A549 (cell line): ENCODE data around the gene CDH4. TPM values are rescaled to one million over a fixed set of nuclear protein-coding genes. Genes with fewer than 3 reads are reported as not detected.
A peak's percentile ranks its signal among the peaks of the same experiment; 100 is the strongest.

Experiments
- ATAC-seq, 2 experiments: fragments of 200-7000 bp in 1 of 2; fragments of >200 bp in 1 of 2; cut with Nextera tagmentation in 1 of 2; cut with Tn5 transposase in 1 of 2; 3 replicates each; pipeline versions ENCODE4 v1.8.0 to v1.9.1; 2018 to 2020; ENCODE audit warnings: mild to moderate bottlenecking in 1 of 2, moderate library complexity in 1 of 2
- CTCF ChIA-PET: fragments of 300-600 bp; sonication (Branson Sonifier 250); formaldehyde crosslinking; extraction: SDS; loops from one replicate; lab custom pipeline; 2021; ENCODE audit warnings: antibody characterized with exemption, inconsistent platforms; lab: Yijun Ruan, JAX
- POLR2A ChIA-PET: fragments of 350-600 bp; formaldehyde crosslinking; extraction: SDS; loops from one replicate; lab custom pipeline; 2021; ENCODE audit warnings: antibody characterized with exemption, inconsistent platforms; lab: Yijun Ruan, JAX
- DNase-seq, 2 experiments: peaks; one replicate each; pipeline versions ENCODE4 v3.0.0 to v3.0.0-alpha.2; 2011 to 2016; ENCODE audit warnings: low read depth in 1 of 2, low spot score in 1 of 2
- FAIRE-seq: peaks from 2 replicates; lab custom pipeline; 2011; peaks lifted over from hg19 to GRCh38; lab: Jason Lieb, UNC
- H3K27ac ChIP-seq, 2 experiments: fragments of >200 bp; sonication (Bioruptor Twin); formaldehyde crosslinking; 3 replicates each; pipeline ENCODE4 v1.5.1; 2016 to 2017
- H3K4me1 ChIP-seq: fragments of >200 bp; sonication (Bioruptor Twin); formaldehyde crosslinking; 3 replicates; pipeline ENCODE4 v1.6.1; 2016
- H3K4me2 ChIP-seq: fragments of >200 bp; sonication (Bioruptor Twin); formaldehyde crosslinking; 3 replicates; pipeline ENCODE4 v1.6.1; 2016
- H3K4me3 ChIP-seq: fragments of >200 bp; sonication (Bioruptor Twin); formaldehyde crosslinking; 3 replicates; pipeline ENCODE4 v1.5.1; 2016
- H3K9me3 ChIP-seq: fragments of >200 bp; sonication (Bioruptor Twin); formaldehyde crosslinking; 3 replicates; pipeline ENCODE4 v1.6.1; 2016
- BHLHE40 ChIP-seq: IDR thresholded peaks from 2 replicates; pipeline ENCODE4 v1.6.1; 2012; ENCODE audit warnings: low read depth, low read length, inconsistent platforms
- CBX8 ChIP-seq: fragments of 200-600 bp; sonication (generic); IDR thresholded peaks from 2 replicates; pipeline ENCODE4 v1.6.1; 2016
- CEBPB ChIP-seq, 2 experiments: fragments of >200 bp in 1 of 2; sonication (Bioruptor Twin) in 1 of 2; formaldehyde crosslinking in 1 of 2; IDR thresholded peaks; 2 replicates each; pipeline ENCODE4 v1.6.1; 2012 to 2016
- CHD2 ChIP-seq: fragments of 150-350 bp; IDR thresholded peaks from 2 replicates; pipeline ENCODE4 v1.6.1; 2014; ENCODE audit warnings: low read length; ENCODE audit not compliant: partially characterized antibody
- FOSB ChIP-seq: fragments of 250-450 bp; sonication (Bioruptor Pico); IDR thresholded peaks from 2 replicates; pipeline ENCODE4 v1.5.0; 2020; ENCODE audit warnings: mild to moderate bottlenecking, moderate library complexity
- FOSL2 ChIP-seq, 2 experiments: fragments of 450-650 bp in 1 of 2; fragments of >200 bp in 1 of 2; sonication (Bioruptor Twin) in 1 of 2; formaldehyde crosslinking; IDR thresholded peaks; 2 replicates each; pipeline versions ENCODE4 v1.5.0 to v1.6.1; 2016 to 2020; ENCODE audit warnings: mild to moderate bottlenecking in 1 of 2, moderate library complexity in 1 of 2
- HDAC2 ChIP-seq: fragments of 200-600 bp; sonication (generic); IDR thresholded peaks from 2 replicates; pipeline ENCODE4 v1.6.1; 2016
- HOXA7 ChIP-seq: fragments of 250-450 bp; sonication (Bioruptor Pico); IDR thresholded peaks from 2 replicates; pipeline ENCODE4 v1.5.0; 2020; ENCODE audit warnings: mild to moderate bottlenecking, moderate library complexity
- KDM1A ChIP-seq: fragments of 200-600 bp; sonication (generic); IDR thresholded peaks from 2 replicates; pipeline ENCODE4 v1.6.1; 2016; ENCODE audit warnings: low read depth, mild to moderate bottlenecking
- KDM5A ChIP-seq: fragments of 200-600 bp; sonication (generic); IDR thresholded peaks from 2 replicates; pipeline ENCODE4 v1.6.1; 2016; ENCODE audit warnings: antibody characterized with exemption, mild to moderate bottlenecking
- MAFK ChIP-seq: fragments of 450-650 bp; IDR thresholded peaks from 2 replicates; pipeline ENCODE4 v1.6.1; 2014; ENCODE audit not compliant: partially characterized antibody
- MAZ ChIP-seq: fragments of 150-350 bp; IDR thresholded peaks from 2 replicates; pipeline ENCODE4 v1.6.1; 2014; ENCODE audit warnings: antibody characterized with exemption, low read depth, low read length, borderline replicate concordance
- NR3C1 ChIP-seq: fragments of >200 bp; sonication (Bioruptor Twin); formaldehyde crosslinking; IDR thresholded peaks from 3 replicates; pipeline ENCODE4 v1.6.1; 2017
- RAD21 ChIP-seq, 2 experiments: fragments of >200 bp in 1 of 2; sonication (Bioruptor Twin) in 1 of 2; formaldehyde crosslinking in 1 of 2; IDR thresholded peaks in 1 of 2; conservative IDR thresholded peaks in 1 of 2; 2 replicates in 1 of 2; 3 replicates in 1 of 2; pipeline ENCODE4 v1.6.1; 2012 to 2018; ENCODE audit warnings: inconsistent platforms in 1 of 2
- RFX5 ChIP-seq: fragments of 450-650 bp; IDR thresholded peaks from 2 replicates; pipeline ENCODE4 v1.7.1; 2014; ENCODE audit warnings: antibody characterized with exemption, mild to moderate bottlenecking, moderate library complexity
- SREBF2 ChIP-seq: fragments of 450-650 bp; IDR thresholded peaks from 2 replicates; pipeline ENCODE4 v1.6.1; 2014; ENCODE audit warnings: mild to moderate bottlenecking, moderate library complexity
- TFCP2L1 ChIP-seq: fragments of 250-450 bp; sonication (Bioruptor Pico); IDR thresholded peaks from 2 replicates; pipeline ENCODE4 v1.5.0; 2021; ENCODE audit warnings: mild to moderate bottlenecking
- ZFP36 ChIP-seq: fragments of 450-650 bp; IDR thresholded peaks from 2 replicates; pipeline ENCODE4 v1.6.1; 2014; ENCODE audit warnings: borderline replicate concordance; ENCODE audit not compliant: partially characterized antibody
- WGBS: methylation state at CpG from one replicate; pipeline ENCODE4 v1.1.6; 2017; ENCODE audit errors: missing lambda C conversion rate; 5-methylcytosine and 5-hydroxymethylcytosine counted together
- polyA plus RNA-seq, 4 experiments: library from polyadenylated mRNA; depleted of rRNA in 3 of 4; stranded (reverse); fragments of >200 nt; fragmentation: RNase III in 1 of 4; extraction: RNeasy Plus Mini Kit Qiagen cat#74134 plus additional on column Dnase treatment in 1 of 4; gene quantifications; 2 replicates in 3 of 4; 3 replicates in 1 of 4; pipeline ENCODE4 v1.2.3, GENCODE V29; 2011 to 2017
- TF ChIP-seq, protein P1 (sequence below): fragments of 450-650 bp; IDR thresholded peaks from 2 replicates; pipeline ENCODE4 v1.6.1; 2014; ENCODE audit warnings: antibody characterized with exemption
- TF ChIP-seq, protein P2 (sequence below): IDR thresholded peaks from 2 replicates; pipeline ENCODE4 v1.6.1; 2012; ENCODE audit warnings: low read depth, borderline replicate concordance
- TF ChIP-seq, protein P3 (sequence below): fragments of 200-600 bp; sonication (generic); IDR thresholded peaks from 2 replicates; pipeline ENCODE4 v1.6.1; 2016; ENCODE audit warnings: antibody characterized with exemption, mild to moderate bottlenecking, moderate library complexity
- TF ChIP-seq, protein P4 (sequence below): fragments of 250-450 bp; sonication (Bioruptor Pico); IDR thresholded peaks from 2 replicates; pipeline ENCODE4 v1.5.0; 2020; ENCODE audit warnings: low read depth, mild to moderate bottlenecking, moderate library complexity
- TF ChIP-seq, protein P5 (sequence below): fragments of 150-350 bp; IDR thresholded peaks from 2 replicates; pipeline ENCODE4 v1.6.1; 2014; ENCODE audit warnings: low read depth, mild to moderate bottlenecking, low read length
- TF ChIP-seq, protein P6 (sequence below): fragments of 250-450 bp; sonication (Bioruptor Pico); IDR thresholded peaks from 2 replicates; pipeline ENCODE4 v1.5.0; 2021; ENCODE audit warnings: mild to moderate bottlenecking, moderate library complexity, borderline replicate concordance

Gene CDH4
- polyA plus RNA-seq, 2 of the 4 experiments (the other 2 are of a cell fraction): 3.4 to 10.3 TPM

DNA sequence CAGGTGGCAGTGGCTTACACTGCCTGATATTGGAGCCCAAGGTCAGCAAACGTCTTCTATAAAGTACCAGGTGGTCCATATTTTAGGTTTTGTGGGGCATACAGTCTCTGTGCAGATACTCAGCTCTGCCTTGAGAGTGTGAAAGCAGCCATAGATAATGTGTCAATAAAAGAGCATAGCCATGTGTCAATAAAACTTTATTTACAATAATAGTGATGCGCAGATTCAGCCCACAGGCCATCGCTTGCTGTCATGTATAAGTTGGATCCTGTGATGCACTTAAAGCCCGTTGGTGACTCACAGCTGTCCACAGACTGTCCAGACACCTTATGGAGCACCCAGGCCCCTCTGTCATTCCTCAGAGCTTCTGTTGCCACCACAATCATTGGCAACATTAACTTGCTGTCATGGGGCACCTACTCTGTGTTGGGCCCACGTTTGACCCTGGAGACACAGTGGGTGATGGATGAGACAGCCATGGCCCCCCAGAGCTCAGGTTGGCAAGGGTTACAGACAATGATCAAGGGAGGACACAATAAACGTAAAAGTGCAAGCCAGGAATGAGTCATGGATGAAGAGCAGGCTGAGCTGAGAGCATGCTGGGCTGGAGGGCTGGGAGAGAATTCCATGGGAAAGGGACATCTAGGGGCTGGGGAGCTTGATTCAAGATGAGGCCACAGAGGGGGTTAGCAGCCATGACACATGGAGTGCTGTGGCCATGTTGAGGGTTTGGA lies 640.0 kb downstream of the CDH4 start:
- no peak for FAIRE-seq

DNA sequence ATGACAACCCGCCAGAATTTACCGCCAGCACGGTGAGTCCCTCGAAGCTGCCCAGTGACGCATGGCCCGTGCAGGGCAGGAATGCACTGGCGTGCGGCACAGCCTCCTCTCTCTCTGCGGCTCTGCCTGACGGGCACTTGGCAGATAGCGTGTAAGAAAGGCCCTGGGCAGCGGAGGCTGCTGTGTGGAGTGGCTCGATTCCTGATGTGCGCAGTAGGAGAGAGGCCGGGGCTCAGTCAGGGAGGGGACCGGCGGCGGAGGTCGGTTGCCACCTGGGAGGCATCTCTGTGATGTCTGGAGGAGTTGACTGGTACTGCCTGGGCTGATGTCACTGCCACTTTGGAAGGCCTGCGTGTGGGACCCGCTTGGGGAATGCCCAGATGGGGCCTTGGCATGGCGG lies 643.0 kb downstream of the CDH4 start:
- POLR2A ChIA-PET: no interaction called here
- no peak for TF ChIP-seq MAFK
- TF ChIP-seq HDAC2: no peak
- TF ChIP-seq, protein P1, sequence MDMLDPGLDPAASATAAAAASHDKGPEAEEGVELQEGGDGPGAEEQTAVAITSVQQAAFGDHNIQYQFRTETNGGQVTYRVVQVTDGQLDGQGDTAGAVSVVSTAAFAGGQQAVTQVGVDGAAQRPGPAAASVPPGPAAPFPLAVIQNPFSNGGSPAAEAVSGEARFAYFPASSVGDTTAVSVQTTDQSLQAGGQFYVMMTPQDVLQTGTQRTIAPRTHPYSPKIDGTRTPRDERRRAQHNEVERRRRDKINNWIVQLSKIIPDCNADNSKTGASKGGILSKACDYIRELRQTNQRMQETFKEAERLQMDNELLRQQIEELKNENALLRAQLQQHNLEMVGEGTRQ: no peak
- no peak for TF ChIP-seq MAZ
- TF ChIP-seq CBX8: no peak
- TF ChIP-seq, protein P2, sequence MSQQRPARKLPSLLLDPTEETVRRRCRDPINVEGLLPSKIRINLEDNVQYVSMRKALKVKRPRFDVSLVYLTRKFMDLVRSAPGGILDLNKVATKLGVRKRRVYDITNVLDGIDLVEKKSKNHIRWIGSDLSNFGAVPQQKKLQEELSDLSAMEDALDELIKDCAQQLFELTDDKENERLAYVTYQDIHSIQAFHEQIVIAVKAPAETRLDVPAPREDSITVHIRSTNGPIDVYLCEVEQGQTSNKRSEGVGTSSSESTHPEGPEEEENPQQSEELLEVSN: no peak
- TF ChIP-seq NR3C1: no peak
- no peak for TF ChIP-seq HOXA7 (CRISPR knock-in tag)
- no peak for TF ChIP-seq TFCP2L1 (CRISPR knock-in tag)
- TF ChIP-seq FOSB (CRISPR knock-in tag): no peak
- TF ChIP-seq, protein P3, sequence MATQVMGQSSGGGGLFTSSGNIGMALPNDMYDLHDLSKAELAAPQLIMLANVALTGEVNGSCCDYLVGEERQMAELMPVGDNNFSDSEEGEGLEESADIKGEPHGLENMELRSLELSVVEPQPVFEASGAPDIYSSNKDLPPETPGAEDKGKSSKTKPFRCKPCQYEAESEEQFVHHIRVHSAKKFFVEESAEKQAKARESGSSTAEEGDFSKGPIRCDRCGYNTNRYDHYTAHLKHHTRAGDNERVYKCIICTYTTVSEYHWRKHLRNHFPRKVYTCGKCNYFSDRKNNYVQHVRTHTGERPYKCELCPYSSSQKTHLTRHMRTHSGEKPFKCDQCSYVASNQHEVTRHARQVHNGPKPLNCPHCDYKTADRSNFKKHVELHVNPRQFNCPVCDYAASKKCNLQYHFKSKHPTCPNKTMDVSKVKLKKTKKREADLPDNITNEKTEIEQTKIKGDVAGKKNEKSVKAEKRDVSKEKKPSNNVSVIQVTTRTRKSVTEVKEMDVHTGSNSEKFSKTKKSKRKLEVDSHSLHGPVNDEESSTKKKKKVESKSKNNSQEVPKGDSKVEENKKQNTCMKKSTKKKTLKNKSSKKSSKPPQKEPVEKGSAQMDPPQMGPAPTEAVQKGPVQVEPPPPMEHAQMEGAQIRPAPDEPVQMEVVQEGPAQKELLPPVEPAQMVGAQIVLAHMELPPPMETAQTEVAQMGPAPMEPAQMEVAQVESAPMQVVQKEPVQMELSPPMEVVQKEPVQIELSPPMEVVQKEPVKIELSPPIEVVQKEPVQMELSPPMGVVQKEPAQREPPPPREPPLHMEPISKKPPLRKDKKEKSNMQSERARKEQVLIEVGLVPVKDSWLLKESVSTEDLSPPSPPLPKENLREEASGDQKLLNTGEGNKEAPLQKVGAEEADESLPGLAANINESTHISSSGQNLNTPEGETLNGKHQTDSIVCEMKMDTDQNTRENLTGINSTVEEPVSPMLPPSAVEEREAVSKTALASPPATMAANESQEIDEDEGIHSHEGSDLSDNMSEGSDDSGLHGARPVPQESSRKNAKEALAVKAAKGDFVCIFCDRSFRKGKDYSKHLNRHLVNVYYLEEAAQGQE: no peak
- TF ChIP-seq, protein P4, sequence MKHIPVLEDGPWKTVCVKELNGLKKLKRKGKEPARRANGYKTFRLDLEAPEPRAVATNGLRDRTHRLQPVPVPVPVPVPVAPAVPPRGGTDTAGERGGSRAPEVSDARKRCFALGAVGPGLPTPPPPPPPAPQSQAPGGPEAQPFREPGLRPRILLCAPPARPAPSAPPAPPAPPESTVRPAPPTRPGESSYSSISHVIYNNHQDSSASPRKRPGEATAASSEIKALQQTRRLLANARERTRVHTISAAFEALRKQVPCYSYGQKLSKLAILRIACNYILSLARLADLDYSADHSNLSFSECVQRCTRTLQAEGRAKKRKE (CRISPR knock-in tag): no peak
- no peak for TF ChIP-seq RAD21 (conservative IDR thresholded peaks at IDR 0.05 in 1 of 2, IDR thresholded peaks at IDR 0.05 in 1 of 2)
- TF ChIP-seq, all 56 proteins: peak for 0
- ATAC-seq (no peak), DNase-seq (no peak), FAIRE-seq (no peak)
- Histone ChIP-seq H3K9me3 (peaks cover 5% of the 10 kb centered on the region; the same call in 1 of the 3 replicates), H3K4me1 (no peaks in the 10 kb centered on the region), H3K27ac (no peak overlapping the region), H3K4me3 (no peak overlapping the region), H3K4me2 (no peak overlapping the region)
- CTCF ChIA-PET: no interaction called here
- WGBS: 78% methylated on average over 21 of the region's 22 CpGs

More for the DNA sequence above, 640.0 kb downstream of the CDH4 start:
- Histone ChIP-seq H3K4me3 (no peak overlapping the region), H3K9me3 (peaks cover 5% of the 10 kb centered on the region; the same call in 1 of the 3 replicates), H3K27ac (no peak overlapping the region), H3K4me1 (no peaks in the 10 kb centered on the region), H3K4me2 (no peak overlapping the region)
- ChIA-PET POLR2A (no interaction called here), CTCF (interaction anchor here (0.9 kb wide), 1 partner anchor 1754 kb away, joined by 3 read pairs; no protein-coding TSS in a partner anchor)
- DNase-seq: no peak
- no peak for ATAC-seq
- TF ChIP-seq CHD2 (no peak), FOSL2 (IDR thresholded peaks at IDR 0.05) (no peak), FOSL2 (CRISPR knock-in tag; IDR thresholded peaks at IDR 0.05) (peak; percentile 28; the same call in 1 of the 2 replicates)
- WGBS: 44% methylated on average over 6 of the region's 6 CpGs

DNA sequence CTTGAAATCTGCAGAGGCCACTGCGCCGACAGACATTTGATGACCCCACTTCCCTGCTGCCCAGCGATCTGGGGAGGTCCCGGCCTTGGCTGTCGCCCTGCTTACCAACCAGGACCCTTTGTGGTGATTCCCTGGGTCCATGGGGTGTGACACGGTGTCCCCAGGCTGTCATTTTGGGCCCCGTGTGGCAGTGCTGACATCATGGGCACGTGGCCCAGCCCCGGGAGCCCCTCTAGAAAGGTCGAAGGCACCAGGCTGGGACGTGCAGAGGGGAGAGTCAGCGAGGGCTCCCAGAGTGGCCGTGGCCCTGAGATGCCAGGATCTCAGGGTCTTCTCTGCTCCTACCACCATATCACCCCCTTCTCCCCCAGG lies 643.6 kb downstream of the CDH4 start:
- CTCF ChIA-PET: interaction anchor here (0.8 to 2.1 kb wide), 13 partner anchors 10 to 1839 kb away, joined by 3 to 23 read pairs (median 3); no protein-coding TSS in a partner anchor
- 42% methylated on average over 11 of the region's 13 CpGs for WGBS
- no peak overlapping the region for H3K27ac ChIP-seq
- no peak overlapping the region for H3K4me3 ChIP-seq
- TF ChIP-seq BHLHE40 (no peak), KDM5A (no peak), RFX5 (no peak), KDM1A (no peak), CEBPB (IDR thresholded peaks at IDR 0.05) (no peak), ZFP36 (no peak), SREBF2 (no peak)
- TF ChIP-seq, protein P5, sequence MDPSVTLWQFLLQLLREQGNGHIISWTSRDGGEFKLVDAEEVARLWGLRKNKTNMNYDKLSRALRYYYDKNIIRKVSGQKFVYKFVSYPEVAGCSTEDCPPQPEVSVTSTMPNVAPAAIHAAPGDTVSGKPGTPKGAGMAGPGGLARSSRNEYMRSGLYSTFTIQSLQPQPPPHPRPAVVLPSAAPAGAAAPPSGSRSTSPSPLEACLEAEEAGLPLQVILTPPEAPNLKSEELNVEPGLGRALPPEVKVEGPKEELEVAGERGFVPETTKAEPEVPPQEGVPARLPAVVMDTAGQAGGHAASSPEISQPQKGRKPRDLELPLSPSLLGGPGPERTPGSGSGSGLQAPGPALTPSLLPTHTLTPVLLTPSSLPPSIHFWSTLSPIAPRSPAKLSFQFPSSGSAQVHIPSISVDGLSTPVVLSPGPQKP: no peak
- TF ChIP-seq, protein P6, sequence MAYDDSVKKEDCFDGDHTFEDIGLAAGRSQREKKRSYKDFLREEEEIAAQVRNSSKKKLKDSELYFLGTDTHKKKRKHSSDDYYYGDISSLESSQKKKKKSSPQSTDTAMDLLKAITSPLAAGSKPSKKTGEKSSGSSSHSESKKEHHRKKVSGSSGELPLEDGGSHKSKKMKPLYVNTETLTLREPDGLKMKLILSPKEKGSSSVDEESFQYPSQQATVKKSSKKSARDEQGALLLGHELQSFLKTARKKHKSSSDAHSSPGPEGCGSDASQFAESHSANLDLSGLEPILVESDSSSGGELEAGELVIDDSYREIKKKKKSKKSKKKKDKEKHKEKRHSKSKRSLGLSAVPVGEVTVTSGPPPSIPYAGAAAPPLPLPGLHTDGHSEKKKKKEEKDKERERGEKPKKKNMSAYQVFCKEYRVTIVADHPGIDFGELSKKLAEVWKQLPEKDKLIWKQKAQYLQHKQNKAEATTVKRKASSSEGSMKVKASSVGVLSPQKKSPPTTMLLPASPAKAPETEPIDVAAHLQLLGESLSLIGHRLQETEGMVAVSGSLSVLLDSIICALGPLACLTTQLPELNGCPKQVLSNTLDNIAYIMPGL (CRISPR knock-in tag): no peak
- no peak overlapping the region for H3K4me2 ChIP-seq
- peaks cover 5% of the 10 kb centered on the region; the same call in 1 of the 3 replicates for H3K9me3 ChIP-seq
- DNase-seq: no peak
- POLR2A ChIA-PET: no interaction called here
- no peak for FAIRE-seq
- ATAC-seq: peak; percentile 7 to 14; a peak in 2 of 6 replicates
- no peaks in the 10 kb centered on the region for H3K4me1 ChIP-seq
